UCSD-AML1 (cell line): ENCODE results near the gene EMP1.

Experiments
- DNase-seq: peaks from one replicate; lab custom pipeline; 2025; ENCODE audit not compliant: unreplicated experiment; lab: John Stamatoyannopoulos, UW

The EMP1 gene

GRCh38 chr12:13171921-13172859 is 24.3 kb upstream of the EMP1 start:
- no peak for DNase-seq

- DNase-seq, result no peak
Measured at GRCh38 chr12:13173012-13173932, 23.3 kb upstream of the EMP1 start.

GRCh38 chr12:13175499-13175898 is 21.0 kb upstream of the EMP1 start:
- no peak for DNase-seq

- no peak for DNase-seq
Measured at GRCh38 chr12:13176256-13176655, 20.3 kb upstream of the EMP1 start.

- no peak for DNase-seq
Measured at GRCh38 chr12:13177373-13177772, 19.2 kb upstream of the EMP1 start.

- DNase-seq, result no peak
Measured at GRCh38 chr12:13177906-13178305, 18.6 kb upstream of the EMP1 start.

GRCh38 chr12:13178568-13179210 is 17.8 kb upstream of the EMP1 start:
- no peak for DNase-seq

- peak; percentile 80 for DNase-seq
Measured at GRCh38 chr12:13179211-13180074, 17.1 kb upstream of the EMP1 start.

GRCh38 chr12:13181375-13182070 is 15.0 kb upstream of the EMP1 start:
- DNase-seq, result no peak

- no peak for DNase-seq
Measured at GRCh38 chr12:13182881-13183280, 13.6 kb upstream of the EMP1 start.

GRCh38 chr12:13183620-13184019 is 12.9 kb upstream of the EMP1 start:
- no peak for DNase-seq

- no peak for DNase-seq
Measured at GRCh38 chr12:13186302-13186701, 10.2 kb upstream of the EMP1 start.

- no peak for DNase-seq
Measured at GRCh38 chr12:13187399-13187798, 9.1 kb upstream of the EMP1 start.

GRCh38 chr12:13189264-13189663 is 7.3 kb upstream of the EMP1 start:
- no peak for DNase-seq

- DNase-seq, result no peak
Measured at GRCh38 chr12:13190275-13190674, 6.3 kb upstream of the EMP1 start.

- DNase-seq, result no peak
Measured at GRCh38 chr12:13192719-13193118, 3.8 kb upstream of the EMP1 start.

GRCh38 chr12:13193505-13194231 is 2.9 kb upstream of the EMP1 start:
- DNase-seq, result no peak

- DNase-seq, result no peak
Measured at GRCh38 chr12:13194401-13195110, 2.0 kb upstream of the EMP1 start.
